ENCODE measurements around the gene TCTN3.
"Not testable (repeated sequence)": the region's sequence is repeated elsewhere in the genome, so short reads cannot be mapped to it uniquely, and the experiment has no call there.

TCTN3 gene

GRCh38 chr10:95675403-95676116 lies 18.2 kb downstream of the TCTN3 start:
- DNase-seq = no peak

GRCh38 chr10:95674643-95675042 lies 19.1 kb downstream of the TCTN3 start:
- DNase-seq = no peak

- DNase-seq = not testable (repeated sequence)
Observed at GRCh38 chr10:95672641-95673040, 21.1 kb downstream of the TCTN3 start.

- no peak for DNase-seq
Observed at GRCh38 chr10:95664543-95664942, 29.2 kb downstream of the TCTN3 start.

- DNase-seq = no peak
Observed at GRCh38 chr10:95663496-95663895, 30.2 kb downstream of the TCTN3 start.

- DNase-seq = no peak
Observed at GRCh38 chr10:95661818-95662217, 31.9 kb downstream of the TCTN3 start.

GRCh38 chr10:95660283-95660682 lies 33.4 kb downstream of the TCTN3 start:
- DNase-seq = no peak

GRCh38 chr10:95657250-95657649 lies 36.5 kb downstream of the TCTN3 start:
- DNase-seq = no peak

- peak; percentile 94 for DNase-seq
Observed at GRCh38 chr10:95656291-95657164, 37.2 kb downstream of the TCTN3 start, which contains the start of gene ALDH18A1. ALDH18A1 (minus strand) TSS chr10:95656711; CDS start chr10:95653377, 3,334 bp downstream.

GRCh38 chr10:95655571-95656290 lies 38.0 kb downstream of the TCTN3 start:
- DNase-seq = peak; percentile 14

- DNase-seq = no peak
Observed at GRCh38 chr10:95653895-95654294, 39.8 kb downstream of the TCTN3 start.

GRCh38 chr10:95651346-95652060 lies 42.2 kb downstream of the TCTN3 start:
- DNase-seq = no peak

GRCh38 chr10:95650232-95650631 lies 43.5 kb downstream of the TCTN3 start:
- DNase-seq = no peak

- DNase-seq = no peak
Observed at GRCh38 chr10:95648138-95648537, 45.6 kb downstream of the TCTN3 start.

- DNase-seq = no peak
Observed at GRCh38 chr10:95646160-95646559, 47.6 kb downstream of the TCTN3 start.

- DNase-seq = no peak
Observed at GRCh38 chr10:95644901-95645300, 48.8 kb downstream of the TCTN3 start.

- DNase-seq = no peak
Observed at GRCh38 chr10:95640891-95641315, 52.8 kb downstream of the TCTN3 start.

- no peak for DNase-seq
Observed at GRCh38 chr10:95637911-95638310, 55.8 kb downstream of the TCTN3 start.

- DNase-seq = no peak
Observed at GRCh38 chr10:95637140-95637539, 56.6 kb downstream of the TCTN3 start.

- DNase-seq = no peak
Observed at GRCh38 chr10:95635319-95635733, 58.4 kb downstream of the TCTN3 start.

- DNase-seq = no peak
Observed at GRCh38 chr10:95628786-95629185, 64.9 kb downstream of the TCTN3 start.

GRCh38 chr10:95626500-95626899 lies 67.2 kb downstream of the TCTN3 start:
- DNase-seq = no peak

- DNase-seq = not testable (repeated sequence)
Observed at GRCh38 chr10:95620415-95620814, 73.3 kb downstream of the TCTN3 start.
